ENCODE data around the gene CHI3L1. TPM values are rescaled to one million over a fixed set of nuclear protein-coding genes. Genes with fewer than 3 reads are reported as not detected.
A peak's percentile ranks its signal among the peaks of the same experiment; 100 is the strongest.

CHI3L1 gene
- total RNA-seq, 1 experiment from 2014 or later = not detected

DNA sequence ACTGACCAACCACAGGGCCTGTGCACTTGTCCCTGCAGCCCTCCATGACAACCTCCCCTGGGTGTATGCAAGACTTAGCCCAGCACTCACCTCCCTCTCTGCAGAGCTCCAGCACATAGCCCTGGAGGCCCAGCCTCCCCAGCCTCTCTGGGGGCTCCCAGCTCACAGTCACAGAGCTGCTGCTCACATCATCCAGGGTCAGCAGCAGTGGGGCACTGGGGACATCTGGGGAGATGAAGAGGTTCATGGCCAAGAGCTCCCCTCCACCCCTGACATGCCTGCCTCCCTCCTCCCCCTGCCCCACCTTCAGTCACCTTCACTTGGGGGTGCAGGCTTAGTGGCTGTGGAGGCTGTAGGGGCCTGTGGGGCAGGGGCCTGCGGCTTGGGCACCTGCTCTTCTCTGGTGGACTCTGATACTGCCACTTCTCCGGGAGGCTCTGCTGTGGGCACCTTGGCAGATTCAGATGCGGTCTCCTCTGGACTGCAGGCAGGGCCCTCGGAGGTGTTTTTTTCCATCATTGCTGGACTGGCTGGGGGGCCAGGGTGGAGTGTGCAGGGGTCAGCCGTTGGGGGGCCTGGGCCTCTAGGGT is 11.2 kb downstream of the CHI3L1 start, which contains the start of gene MYBPH (continued):
- TF ChIP-seq, protein P1, sequence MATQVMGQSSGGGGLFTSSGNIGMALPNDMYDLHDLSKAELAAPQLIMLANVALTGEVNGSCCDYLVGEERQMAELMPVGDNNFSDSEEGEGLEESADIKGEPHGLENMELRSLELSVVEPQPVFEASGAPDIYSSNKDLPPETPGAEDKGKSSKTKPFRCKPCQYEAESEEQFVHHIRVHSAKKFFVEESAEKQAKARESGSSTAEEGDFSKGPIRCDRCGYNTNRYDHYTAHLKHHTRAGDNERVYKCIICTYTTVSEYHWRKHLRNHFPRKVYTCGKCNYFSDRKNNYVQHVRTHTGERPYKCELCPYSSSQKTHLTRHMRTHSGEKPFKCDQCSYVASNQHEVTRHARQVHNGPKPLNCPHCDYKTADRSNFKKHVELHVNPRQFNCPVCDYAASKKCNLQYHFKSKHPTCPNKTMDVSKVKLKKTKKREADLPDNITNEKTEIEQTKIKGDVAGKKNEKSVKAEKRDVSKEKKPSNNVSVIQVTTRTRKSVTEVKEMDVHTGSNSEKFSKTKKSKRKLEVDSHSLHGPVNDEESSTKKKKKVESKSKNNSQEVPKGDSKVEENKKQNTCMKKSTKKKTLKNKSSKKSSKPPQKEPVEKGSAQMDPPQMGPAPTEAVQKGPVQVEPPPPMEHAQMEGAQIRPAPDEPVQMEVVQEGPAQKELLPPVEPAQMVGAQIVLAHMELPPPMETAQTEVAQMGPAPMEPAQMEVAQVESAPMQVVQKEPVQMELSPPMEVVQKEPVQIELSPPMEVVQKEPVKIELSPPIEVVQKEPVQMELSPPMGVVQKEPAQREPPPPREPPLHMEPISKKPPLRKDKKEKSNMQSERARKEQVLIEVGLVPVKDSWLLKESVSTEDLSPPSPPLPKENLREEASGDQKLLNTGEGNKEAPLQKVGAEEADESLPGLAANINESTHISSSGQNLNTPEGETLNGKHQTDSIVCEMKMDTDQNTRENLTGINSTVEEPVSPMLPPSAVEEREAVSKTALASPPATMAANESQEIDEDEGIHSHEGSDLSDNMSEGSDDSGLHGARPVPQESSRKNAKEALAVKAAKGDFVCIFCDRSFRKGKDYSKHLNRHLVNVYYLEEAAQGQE (IDR thresholded peaks at IDR 0.05; ENCODE audit: low read depth) = no peak
- TF ChIP-seq ZBTB33 (IDR thresholded peaks at IDR 0.05; ENCODE audit: extremely low read depth, insufficient replicate concordance, low read length) (no peak), JUND (IDR thresholded peaks at IDR 0.05) (no peak), ZFX (IDR thresholded peaks at IDR 0.05) (no peak)

GRCh38 chr1:203174324-203174985 is 12.0 kb downstream of the CHI3L1 start:
- no peaks in the 10 kb centered on the region for H4K20me1 ChIP-seq (ENCODE audit: insufficient read depth)
- H3K27me3 ChIP-seq (ENCODE audit: insufficient read depth, low read length) = no peaks in the 10 kb centered on the region
- H3K9me3 ChIP-seq (ENCODE audit: control insufficient read depth in 1 of 2, insufficient read depth in 1 of 2, low read depth in 1 of 2, low read length in 2 of 2) = no peaks in the 10 kb centered on the region
- no peaks in the 10 kb centered on the region for H3K36me3 ChIP-seq (ENCODE audit: control insufficient read depth in 1 of 2, insufficient read depth in 2 of 2, low read length in 2 of 2)
- DNase-seq (ENCODE audit: low read depth, low spot score) (no peak), ATAC-seq (no peak)
- POLR2A ChIA-PET = no interaction called here
- H3K4me2 ChIP-seq (ENCODE audit: low read length) = peak overlapping the region; percentile 52; the same call in 1 of the 2 replicates
- H2AFZ ChIP-seq (ENCODE audit: low read depth, low read length, poor library complexity, severe bottlenecking) = no peak overlapping the region
- BruUV-seq (replicated peaks) = no TSS peak
- no peak overlapping the region for H3K27ac ChIP-seq (ENCODE audit: low read depth, low read length)
- intact Hi-C loops (cut with micrococcal nuclease) = no loop called here
- H3K79me2 ChIP-seq (ENCODE audit: insufficient read depth, low read length) = no peaks in the 10 kb centered on the region
- H3K9me2 ChIP-seq (ENCODE audit: insufficient read depth) = no peaks in the 10 kb centered on the region
- H3K9ac ChIP-seq (ENCODE audit: low read length) = no peak overlapping the region
- H3K4me1 ChIP-seq (ENCODE audit: control insufficient read depth in 1 of 2, insufficient read depth in 2 of 2, low read length in 2 of 2) = peaks cover 32 to 85% of the 10 kb centered on the region in 2 experiments
- H3K4me3 ChIP-seq (replicated peaks in 1 of 2; ENCODE audit: low read depth in 1 of 2, low read length in 2 of 2) = no peak overlapping the region
- CTCF ChIA-PET = interaction anchor here (1.8 kb wide), 1 partner anchor 47 kb away, joined by 4 read pairs; the partner anchor contains the start of gene ADORA1
- RAD21 ChIA-PET (ENCODE audit: low non-redundant PET in 1 of 2, low total read pairs in 2 of 2, uncharacterized antibody in 2 of 2, unreplicated experiment in 2 of 2) = no interaction called here
- no peak for TF ChIP-seq TCF7L2 (IDR thresholded peaks at IDR 0.05; ENCODE audit: borderline replicate concordance, extremely low read depth, insufficient read depth, insufficient read length)
- no peak for TF ChIP-seq EGR1 (IDR thresholded peaks at IDR 0.05; ENCODE audit: low read depth)
- TF ChIP-seq ELF1 (IDR thresholded peaks at IDR 0.05; ENCODE audit: borderline replicate concordance, low read depth) = no peak
- TF ChIP-seq ZNF274 (IDR thresholded peaks at IDR 0.05; ENCODE audit: low read depth, low read length) = no peak
- TF ChIP-seq, protein P2, sequence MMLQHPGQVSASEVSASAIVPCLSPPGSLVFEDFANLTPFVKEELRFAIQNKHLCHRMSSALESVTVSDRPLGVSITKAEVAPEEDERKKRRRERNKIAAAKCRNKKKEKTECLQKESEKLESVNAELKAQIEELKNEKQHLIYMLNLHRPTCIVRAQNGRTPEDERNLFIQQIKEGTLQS (IDR thresholded peaks at IDR 0.05) = no peak
- TF ChIP-seq EZH2 (IDR thresholded peaks at IDR 0.05) = no peak
- TF ChIP-seq SIN3A (IDR thresholded peaks at IDR 0.05; ENCODE audit: low read depth) = no peak
- no peak for TF ChIP-seq EZH2phosphoT487 (IDR thresholded peaks at IDR 0.05; ENCODE audit: borderline replicate concordance)
- TF ChIP-seq JUND (IDR thresholded peaks at IDR 0.05) = no peak
- TF ChIP-seq, protein P1 (IDR thresholded peaks at IDR 0.05; ENCODE audit: low read depth) = no peak
- TF ChIP-seq RAD21 (IDR thresholded peaks at IDR 0.05; ENCODE audit: low read depth) = no peak
- TF ChIP-seq SRF (IDR thresholded peaks at IDR 0.05; ENCODE audit: low read depth) = no peak
